Fibroblast of skin of abdomen (primary cell): ENCODE results near the gene HFM1. TPM values are rescaled to one million over a fixed set of nuclear protein-coding genes. Genes with fewer than 3 reads are reported as not detected.
A peak's percentile ranks its signal among the peaks of the same experiment; 100 is the strongest.
"Not testable (repeated sequence)": the region's sequence is repeated elsewhere in the genome, so short reads cannot be mapped to it uniquely, and the experiment has no call there.

Experiments
- DNase-seq: peaks from one replicate; pipeline ENCODE4 v3.0.0-alpha.2; 2013
- polyA plus RNA-seq, 2 experiments: library from polyadenylated mRNA; unstranded; fragments of 120-200 nt; gene quantifications; one replicate each; pipeline ENCODE4 v1.2.1, GENCODE V29; 2013; ENCODE audit not compliant: insufficient read length in 2 of 2

Gene HFM1, protein sequence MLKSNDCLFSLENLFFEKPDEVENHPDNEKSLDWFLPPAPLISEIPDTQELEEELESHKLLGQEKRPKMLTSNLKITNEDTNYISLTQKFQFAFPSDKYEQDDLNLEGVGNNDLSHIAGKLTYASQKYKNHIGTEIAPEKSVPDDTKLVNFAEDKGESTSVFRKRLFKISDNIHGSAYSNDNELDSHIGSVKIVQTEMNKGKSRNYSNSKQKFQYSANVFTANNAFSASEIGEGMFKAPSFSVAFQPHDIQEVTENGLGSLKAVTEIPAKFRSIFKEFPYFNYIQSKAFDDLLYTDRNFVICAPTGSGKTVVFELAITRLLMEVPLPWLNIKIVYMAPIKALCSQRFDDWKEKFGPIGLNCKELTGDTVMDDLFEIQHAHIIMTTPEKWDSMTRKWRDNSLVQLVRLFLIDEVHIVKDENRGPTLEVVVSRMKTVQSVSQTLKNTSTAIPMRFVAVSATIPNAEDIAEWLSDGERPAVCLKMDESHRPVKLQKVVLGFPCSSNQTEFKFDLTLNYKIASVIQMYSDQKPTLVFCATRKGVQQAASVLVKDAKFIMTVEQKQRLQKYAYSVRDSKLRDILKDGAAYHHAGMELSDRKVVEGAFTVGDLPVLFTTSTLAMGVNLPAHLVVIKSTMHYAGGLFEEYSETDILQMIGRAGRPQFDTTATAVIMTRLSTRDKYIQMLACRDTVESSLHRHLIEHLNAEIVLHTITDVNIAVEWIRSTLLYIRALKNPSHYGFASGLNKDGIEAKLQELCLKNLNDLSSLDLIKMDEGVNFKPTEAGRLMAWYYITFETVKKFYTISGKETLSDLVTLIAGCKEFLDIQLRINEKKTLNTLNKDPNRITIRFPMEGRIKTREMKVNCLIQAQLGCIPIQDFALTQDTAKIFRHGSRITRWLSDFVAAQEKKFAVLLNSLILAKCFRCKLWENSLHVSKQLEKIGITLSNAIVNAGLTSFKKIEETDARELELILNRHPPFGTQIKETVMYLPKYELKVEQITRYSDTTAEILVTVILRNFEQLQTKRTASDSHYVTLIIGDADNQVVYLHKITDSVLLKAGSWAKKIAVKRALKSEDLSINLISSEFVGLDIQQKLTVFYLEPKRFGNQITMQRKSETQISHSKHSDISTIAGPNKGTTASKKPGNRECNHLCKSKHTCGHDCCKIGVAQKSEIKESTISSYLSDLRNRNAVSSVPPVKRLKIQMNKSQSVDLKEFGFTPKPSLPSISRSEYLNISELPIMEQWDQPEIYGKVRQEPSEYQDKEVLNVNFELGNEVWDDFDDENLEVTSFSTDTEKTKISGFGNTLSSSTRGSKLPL (N-terminal part only)
- 0.27 TPM for polyA plus RNA-seq (2013, experiment 1 of 2; ENCODE audit: insufficient read length)
- polyA plus RNA-seq (2013, experiment 2 of 2; ENCODE audit: insufficient read length): 0.37 TPM

- DNase-seq: peak; percentile 80
Measured at GRCh38 chr1:91404151-91405012, at the start of gene HFM1. Gene HFM1, minus strand, starts transcription at chr1:91404837. Its CDS starts 3,755 bp downstream, at chr1:91401082.

DNA sequence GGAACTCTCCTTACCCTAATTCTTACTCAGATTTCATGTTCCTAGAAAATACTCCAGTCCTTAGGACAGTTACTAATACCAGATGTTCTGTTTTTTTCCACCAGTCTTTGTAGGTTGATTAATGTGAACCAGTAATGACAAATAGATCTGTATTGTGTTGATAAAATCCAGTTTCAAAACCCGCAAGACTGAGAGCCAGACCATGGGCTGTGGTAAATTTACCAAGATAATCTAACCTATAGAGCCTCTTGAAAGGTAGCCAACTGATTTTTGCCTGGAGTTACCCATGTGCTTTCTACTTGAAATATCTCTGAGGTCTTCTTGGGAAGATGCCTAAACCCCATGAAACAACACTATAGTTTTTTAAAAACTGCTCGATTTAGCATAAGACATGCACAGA, 49.5 kb upstream of the HFM1 start:
- peak; percentile 24 for DNase-seq

GRCh38 chr1:91450260-91450659, 45.6 kb upstream of the HFM1 start:
- DNase-seq: no peak

GRCh38 chr1:91447782-91448181, 43.1 kb upstream of the HFM1 start:
- not testable (repeated sequence) for DNase-seq

DNA sequence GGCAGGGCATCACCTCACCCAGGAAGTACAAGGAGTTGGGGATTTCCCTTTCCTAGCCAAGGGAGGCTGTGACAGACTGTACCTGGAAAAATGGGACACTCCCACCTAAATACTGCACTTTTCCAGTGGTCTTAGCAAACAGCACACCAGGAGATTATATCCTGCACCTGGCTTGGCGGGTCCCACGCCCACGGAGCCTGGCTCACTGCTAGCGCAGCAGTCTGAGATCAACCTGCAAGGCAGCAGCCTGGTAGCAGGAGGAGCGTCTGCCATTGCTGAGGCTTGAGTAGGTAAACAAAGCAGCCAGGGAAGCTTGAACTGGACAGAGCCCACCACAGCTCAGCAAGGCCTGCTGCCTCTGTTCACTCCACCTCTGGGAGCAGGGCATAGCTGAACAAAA, 37.3 kb upstream of the HFM1 start:
- DNase-seq: not testable (repeated sequence)

- DNase-seq: peak; percentile 12
Measured at GRCh38 chr1:91440847-91441246, 36.2 kb upstream of the HFM1 start.

- DNase-seq: no peak
Measured at GRCh38 chr1:91439016-91439415, 34.4 kb upstream of the HFM1 start.

DNA sequence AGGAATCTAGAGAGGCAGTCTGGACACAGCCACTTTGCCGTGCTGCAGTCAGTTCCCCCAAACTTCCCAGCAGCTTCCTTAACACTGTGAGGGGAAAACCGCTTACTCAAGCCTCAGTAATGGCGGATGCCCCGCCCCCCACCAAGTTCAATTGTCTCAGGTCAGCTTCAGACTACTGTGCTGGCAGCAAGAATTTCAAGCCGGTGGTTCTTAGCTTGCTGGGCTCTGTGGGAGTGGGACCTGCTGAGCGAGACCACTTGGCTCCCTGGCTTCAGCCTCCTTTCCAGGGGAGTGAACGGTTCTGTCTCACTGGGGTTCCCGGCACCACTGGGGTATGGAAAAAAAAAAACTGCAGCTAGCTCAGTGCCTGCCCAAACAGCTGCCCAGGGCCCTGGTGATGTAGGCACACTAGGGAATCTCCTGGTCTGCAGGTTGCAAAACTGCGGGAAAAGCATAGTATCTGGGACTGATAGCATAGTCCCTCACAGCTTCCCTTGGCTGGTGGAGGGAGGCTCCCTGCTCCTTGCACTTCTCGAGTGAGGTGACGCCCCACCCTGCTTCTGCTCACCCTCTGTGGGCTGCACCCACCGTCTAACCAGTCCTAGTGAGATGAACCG, 23.7 kb upstream of the HFM1 start:
- peak; percentile 7 for DNase-seq

GRCh38 chr1:91427741-91428140, 23.1 kb upstream of the HFM1 start:
- DNase-seq: no peak

- DNase-seq: not testable (repeated sequence)
Measured at GRCh38 chr1:91422523-91422922, 17.9 kb upstream of the HFM1 start.

DNA sequence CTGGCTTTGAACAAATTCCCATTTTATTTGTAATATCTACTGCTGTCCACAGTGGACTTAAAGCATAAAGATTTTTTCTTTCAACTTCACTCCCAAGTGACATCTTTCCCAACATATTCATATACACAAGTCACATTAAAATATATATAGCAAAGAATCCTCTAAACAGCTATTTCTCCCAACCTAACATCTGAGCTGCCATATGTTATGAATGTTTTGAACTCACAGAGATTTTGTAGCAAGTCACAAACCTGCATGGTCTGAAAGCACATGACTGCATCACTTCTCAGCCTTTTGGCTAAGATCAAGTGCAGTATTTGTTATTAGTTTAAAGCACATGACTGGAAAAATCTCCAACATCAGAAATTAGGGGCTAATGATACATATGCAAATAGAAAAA, 7.7 kb upstream of the HFM1 start:
- no peak for DNase-seq

GRCh38 chr1:91406773-91407389, 2.2 kb upstream of the HFM1 start:
- no peak for DNase-seq

DNA sequence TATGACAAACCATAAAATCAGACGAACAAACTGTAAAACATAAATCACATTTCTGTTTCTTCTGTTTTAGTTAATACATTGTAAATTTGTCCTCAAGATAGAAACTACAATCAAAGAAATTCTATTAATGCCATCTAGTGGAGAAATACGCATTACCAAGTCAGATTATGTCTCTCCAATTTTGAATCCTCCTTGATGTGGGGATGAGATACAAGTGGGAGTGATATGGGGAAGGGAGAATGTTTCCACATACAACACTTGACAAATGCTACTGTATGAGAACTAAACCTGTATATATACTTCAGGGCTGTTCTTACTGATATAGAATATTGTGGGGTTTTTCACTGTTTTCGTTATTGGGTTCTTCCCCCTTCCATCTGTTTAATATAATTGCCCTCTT, 2.6 kb downstream of the HFM1 start:
- DNase-seq: peak; percentile 18

GRCh38 chr1:91400133-91400725, 4.4 kb downstream of the HFM1 start:
- DNase-seq: no peak

DNA sequence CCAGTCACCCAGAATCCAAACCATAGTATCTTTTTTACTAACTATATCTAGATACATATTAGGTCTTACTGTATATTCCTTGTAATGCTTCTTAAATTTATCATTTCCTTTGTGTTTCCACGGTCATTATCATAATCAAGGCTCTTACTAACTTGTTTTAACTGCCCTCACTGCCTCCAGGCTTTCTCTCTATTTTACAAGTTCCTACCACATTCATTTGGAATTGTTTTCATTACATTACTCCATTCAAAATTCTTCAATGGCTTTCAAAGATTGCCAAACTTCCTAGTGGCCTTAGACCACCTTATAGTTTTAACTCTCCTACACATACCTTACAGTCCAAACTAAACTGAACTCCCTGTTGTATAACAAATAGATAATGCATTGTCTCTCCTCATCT, 6.3 kb downstream of the HFM1 start:
- DNase-seq: no peak

GRCh38 chr1:91397605-91398004, 7.0 kb downstream of the HFM1 start:
- DNase-seq: no peak

DNA sequence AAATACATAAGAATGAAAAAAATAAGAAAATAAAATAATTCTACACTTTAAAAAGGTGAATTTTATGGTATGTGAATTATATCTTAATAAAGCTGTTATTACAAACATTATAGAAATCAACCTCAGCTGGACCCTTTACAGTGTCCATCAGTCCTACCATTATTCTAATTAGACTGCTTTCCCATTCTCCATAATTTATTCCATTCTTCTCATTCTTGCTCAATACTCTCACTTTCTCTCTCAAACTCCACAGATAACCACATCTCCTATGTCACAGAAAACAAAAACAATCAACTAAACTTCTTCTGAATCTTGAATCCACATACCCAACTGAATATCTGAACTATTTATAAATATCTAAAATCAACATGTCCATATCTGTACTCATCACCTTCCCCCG, 11.6 kb downstream of the HFM1 start:
- no peak for DNase-seq

DNA sequence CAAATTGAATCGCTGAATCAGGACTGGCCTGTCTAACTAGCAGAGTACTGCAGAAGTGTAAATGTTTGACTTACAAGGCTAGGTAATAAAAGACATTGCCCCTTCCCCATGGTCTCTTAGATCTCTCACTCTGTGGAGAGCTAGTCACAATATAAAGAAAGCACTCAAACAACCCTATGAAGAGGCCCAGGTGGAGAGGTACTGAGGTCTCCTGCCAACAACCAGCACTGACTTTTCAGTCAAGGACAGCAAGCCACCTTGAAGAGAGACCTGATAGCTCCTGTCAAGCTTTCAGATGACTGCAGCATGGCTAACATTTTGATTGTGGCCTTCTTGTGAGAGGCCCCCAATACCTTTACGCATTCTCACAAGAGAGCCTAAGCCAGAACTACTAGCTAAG, 18.5 kb downstream of the HFM1 start:
- DNase-seq: no peak

DNA sequence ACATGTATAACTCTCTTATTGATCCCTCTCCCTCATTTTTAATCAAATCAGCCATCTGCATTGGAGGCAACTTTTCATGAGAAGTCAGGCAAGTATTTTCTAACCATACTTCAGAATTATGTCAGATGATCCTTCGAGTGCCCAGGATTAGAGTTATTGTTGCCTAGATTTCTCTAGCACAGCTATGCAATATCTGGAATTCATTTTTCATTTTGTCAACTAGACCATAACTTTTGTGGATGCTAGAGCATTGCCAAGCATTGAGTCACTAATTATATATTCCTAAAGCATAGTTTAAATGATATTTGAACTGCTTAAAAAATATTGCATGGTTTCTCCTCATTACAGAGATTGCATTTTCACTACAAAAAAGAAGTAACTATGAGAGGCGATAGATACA, 21.2 kb downstream of the HFM1 start:
- peak; percentile 66 for DNase-seq

DNA sequence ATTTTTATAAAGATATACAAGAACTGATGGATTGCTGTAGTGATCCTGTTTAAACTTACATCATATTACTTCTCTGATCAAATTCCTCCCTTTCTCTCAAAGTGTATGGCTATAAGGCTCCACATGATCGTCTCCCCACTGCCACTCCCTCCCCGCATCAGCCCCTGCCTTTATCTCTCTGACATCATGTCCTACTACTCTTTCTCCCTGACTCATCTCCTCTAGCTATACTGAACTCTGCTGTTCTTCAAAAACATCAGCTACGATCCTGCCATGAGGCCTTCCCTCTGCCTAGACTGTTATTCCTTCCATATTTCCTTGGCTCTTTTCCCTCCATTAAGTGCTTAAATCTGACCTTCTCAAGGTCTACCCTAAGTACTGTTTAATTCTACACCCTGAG, 22.8 kb downstream of the HFM1 start:
- DNase-seq: no peak
